LHCN-M2 (cell line): ENCODE measurements around the gene PLD4. TPM values are rescaled to one million over a fixed set of nuclear protein-coding genes. Genes with fewer than 3 reads are reported as not detected.
"Not testable (repeated sequence)": the region's sequence is repeated elsewhere in the genome, so short reads cannot be mapped to it uniquely, and the experiment has no call there.

ENCODE experiments used
- DNase-seq: peaks from one replicate; pipeline ENCODE4 v3.0.0-alpha.2; 2012; ENCODE audit warnings: low read depth
- total RNA-seq: library from RNA; depleted of rRNA; stranded (reverse); fragments of >200 nt; gene quantifications from 2 replicates; pipeline ENCODE4 v1.2.3, GENCODE V29; 2014

Gene PLD4
- total RNA-seq, 1 experiment from 2014 or later, result not detected

DNA sequence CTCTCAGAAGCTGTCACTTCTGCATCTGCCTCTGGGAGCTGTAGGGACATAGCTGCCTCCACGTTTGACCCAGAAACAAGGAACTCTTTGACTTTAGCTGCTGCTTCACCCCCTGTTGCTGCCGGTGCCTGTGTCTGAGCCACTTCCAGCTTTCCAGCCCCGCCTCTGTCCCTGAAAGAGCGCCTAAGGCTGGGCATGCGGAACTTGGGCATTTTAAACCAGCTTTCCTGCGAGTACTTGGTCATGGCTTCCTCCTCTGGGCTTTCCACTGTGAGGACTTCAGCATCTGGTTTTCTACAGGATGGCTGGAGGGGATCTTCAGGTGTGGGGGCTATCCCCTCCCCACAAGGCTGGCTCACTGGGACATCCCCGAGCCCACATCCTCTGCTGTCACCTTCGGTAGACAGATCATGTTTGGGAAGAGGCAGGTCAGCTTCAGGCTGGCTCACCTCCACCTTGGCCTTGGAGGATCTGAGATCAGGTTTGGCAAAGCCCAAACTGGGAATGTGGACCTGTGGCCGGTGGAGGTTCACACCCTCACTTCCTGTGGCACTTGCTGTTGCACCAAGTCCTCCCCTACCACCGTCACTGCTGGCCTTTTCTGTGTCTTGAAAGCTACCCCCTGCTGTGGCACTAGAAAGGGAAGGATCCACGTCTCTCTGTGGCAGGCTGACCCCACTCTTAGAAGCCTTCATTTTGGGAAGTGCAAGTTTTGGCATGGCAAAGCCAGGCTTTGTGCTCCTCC lies 15.2 kb downstream of the PLD4 start:
- no peak for DNase-seq

DNA sequence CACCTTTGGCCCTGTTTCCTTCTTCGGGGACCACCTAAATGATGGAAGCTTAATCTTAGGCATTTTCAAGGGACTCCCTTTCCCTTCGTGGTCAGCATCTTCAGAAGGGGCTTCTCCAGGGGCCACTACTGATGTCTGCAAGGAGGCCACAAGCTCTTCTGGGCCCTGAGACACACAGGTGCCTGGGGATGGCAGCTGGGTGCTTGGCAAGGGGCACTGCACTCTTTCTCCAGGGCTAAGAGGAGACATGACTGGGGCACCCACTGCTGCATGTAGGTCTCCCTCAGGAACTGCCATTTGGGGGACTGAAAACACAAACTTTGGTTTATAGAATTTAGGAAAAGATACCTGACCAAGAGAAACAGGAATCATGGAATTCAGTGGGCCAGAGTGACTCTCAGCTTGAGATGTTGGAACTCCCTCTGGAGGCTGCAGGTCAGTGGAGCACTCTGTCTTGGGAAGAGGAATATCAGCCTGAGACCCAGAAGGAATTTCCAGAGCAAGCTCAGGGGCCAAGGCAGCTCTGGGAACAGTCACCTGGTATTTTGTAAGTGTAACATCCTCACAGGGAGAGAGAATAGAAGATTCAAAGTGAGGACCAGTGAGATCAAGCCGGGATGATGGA lies 16.0 kb downstream of the PLD4 start:
- DNase-seq, result no peak

DNA sequence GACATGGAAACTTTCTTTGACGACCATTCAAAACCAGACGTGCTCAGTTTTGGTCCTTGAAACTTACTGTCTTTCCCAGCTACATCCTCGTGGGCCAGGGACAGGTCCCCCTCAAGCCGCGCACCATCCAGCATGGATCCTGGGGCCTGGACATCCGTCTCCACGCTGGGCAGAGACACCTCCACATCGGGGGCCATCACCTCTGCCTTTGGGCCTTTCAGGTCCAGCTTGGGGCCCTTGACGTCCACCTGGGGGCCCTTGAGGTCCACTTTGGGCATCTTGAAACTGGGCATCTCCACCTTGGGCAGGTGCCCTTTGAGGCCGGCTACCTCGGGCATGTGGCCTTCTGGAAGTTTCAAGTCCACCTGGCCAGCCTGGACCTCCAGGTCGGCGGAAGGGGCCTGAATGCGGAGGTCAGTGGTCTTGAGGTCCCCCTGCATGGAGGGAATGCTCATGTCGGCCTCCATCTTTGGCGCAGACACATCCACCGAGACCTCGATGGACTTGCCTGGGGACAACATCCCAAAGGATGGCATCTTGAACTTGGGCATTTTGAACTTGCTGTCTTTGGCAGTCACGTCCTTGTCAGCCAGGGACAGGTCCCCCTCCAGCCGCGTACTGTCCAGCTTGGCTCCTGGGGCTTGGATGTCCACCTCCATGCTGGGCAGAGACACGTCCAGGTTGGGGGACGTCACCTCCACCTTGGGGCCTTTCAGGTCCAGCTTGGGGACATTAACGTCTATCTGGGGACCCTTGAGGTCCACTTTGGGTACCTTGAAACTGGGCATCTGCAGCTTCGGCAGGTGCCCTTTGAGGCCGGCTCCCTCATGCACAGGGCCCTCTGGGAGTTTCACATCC lies 17.1 kb downstream of the PLD4 start:
- no peak for DNase-seq

DNA sequence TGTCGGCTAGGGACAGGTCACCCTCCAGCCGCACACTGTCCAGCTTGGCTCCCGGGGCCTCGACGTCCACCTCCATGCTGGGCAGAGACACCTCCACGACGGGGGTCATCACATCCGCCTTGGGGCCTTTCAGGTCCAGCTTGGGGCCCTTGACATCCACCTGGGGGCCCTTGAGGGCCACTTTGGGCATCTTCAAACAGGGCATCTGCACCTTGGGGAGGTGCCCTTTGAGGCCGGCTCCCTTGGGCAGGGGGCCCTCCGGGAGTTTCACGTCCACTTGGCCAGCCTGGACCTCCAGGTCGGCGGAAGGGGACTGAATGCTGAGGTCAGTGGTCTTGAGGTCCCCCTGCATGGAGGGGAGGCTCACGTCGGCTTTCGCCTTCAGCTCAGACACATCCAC lies 17.9 kb downstream of the PLD4 start:
- DNase-seq, result no peak

DNA sequence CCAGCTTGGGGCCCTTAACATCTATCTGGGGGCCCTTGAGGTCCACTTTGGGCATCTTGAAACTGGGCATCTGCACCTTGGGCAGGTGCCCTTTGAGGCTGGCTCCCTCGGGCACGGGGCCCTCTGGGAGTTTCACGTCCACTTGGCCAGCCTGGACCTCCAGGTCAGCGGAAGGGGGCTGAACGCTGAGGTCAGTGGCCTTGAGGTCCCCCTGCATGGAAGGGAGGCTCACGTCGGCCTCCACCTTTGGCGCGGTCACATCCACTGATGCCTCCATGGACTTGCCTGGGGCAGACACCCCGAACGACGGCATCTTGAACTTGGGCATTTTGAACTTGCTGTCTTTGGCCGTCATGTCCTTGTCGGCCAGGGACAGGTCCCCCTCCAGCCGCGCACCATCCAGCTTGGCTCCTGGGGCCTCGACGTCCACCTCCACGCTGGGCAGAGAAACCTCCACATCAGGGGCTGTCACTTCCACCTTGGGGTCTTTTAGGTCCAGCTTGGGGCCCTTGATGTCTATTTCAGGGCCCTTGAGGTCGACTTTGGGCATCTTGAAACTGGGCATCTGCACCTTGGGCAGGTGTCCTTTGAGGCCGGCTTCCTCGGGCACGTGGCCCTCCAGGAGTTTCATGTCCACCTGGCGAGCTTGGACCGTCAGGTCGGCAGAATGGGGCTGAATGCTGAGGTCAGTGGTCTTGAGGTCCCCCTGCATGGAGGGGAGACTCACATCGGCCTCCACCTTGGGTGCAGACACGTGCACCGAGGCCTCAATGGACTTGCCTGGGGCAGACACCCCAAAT lies 18.7 kb downstream of the PLD4 start:
- DNase-seq, result not testable (repeated sequence)

DNA sequence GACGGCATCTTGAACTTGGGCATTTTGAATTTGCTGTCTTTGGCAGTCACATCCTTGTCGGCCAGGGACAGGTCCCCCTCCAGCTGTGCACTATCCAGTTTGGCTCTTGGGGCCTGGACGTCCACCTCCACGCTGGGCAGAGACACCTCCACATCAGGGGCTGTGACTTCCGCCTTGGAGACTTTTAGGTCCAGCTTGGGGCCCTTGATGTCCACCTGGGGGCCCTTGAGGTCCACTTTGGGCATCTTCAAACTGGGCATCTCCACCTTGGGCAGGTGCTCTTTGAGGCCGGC lies 19.3 kb downstream of the PLD4 start:
- not testable (repeated sequence) for DNase-seq

DNA sequence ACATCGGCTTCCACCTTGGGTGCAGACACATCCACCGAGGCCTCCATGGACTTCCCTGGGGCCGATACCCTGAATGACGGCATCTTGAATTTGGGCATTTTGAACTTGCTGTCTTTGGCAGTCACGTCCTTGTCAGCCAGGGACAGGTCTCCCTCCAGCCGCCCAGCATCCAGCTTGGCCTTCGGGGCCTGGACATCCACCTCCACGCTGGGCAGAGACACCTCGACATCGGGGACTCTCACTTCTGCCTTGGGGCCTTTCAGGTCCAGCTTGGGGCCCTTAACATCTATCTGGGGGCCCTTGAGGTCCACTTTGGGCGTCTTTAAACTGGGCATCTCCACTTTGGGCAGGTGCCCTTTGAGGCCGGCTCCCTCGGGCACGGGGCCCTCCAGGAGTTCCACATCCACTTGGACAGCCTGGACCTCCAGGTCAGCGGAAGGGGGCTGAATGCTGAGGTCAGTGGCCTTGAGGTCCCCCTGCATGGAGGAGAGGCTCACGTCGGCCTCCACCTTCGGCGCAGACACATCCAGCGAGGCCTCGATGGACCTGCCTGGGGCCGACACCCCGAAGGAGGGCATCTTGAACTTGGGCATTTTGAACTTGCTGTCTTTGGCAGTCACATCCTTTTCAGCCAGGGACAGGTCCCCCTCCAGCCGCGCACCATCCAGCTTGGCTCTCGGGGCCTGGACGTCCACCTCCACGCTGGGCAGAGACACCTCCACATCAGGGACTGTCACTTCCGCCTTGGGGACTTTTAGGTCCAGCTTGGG lies 19.9 kb downstream of the PLD4 start:
- DNase-seq, result not testable (repeated sequence)

DNA sequence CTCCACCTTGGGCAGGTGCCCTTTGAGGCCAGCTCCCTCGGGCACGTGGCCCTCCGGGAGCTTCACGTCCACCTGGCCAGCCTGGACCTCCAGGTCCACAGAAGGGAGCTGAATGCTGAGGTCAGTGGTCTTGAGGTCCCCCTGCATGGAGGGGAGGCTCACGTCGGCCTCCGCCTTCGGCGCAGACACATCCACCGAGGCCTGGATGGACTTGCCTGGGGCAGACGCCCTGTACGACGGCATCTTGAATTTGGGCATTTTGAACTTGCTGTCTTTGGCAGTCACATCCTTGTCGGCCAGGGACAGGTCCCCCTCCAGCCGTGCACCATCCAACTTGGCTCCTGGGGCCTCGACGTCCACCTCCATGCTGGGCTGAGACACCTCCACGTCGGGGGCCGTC lies 20.6 kb downstream of the PLD4 start:
- not testable (repeated sequence) for DNase-seq

DNA sequence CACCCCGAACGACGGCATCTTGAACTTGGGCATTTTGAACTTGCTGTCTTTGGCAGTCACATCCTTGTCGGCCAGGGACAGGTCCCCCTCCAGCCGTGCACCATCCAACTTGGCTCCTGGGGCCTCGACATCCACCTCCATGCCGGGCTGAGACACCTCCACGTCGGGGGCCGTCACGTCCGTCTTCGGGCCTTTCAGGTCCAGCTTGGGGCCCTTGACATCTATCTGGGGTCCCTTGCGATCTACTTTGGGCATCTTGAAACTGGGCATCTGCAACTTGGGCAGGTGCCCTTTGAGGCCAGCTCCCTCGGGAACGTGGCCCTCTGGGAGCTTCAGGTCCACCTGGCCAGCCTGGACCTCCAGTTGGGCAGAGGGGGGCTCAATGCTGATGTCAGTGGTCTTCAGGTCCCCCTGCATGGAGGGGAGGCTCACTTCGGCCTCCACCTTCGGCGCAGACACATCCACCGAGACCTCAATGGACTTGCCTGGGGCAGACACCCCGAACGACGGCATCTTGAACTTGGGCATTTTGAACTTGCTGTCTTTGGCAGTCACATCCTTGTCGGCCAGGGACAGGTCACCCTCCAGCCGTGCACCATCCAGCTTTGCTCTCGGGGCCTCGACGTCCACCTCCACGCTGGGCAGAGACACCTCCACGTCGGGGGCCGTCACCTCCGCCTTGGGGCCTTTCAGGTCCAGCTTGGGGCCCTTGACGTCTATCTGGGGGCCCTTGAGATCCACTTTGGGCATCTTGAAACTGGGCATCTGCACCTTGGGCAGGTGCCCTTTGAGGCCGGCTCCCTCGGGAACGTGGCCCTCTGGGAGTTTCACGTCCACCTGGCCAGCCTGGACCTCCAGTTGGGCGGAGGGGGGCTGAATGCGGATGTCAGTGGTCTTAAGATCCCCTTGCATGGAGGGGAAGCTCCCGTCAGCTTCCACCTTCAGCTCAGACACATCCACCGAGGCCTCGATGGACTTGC lies 21.6 kb downstream of the PLD4 start:
- not testable (repeated sequence) for DNase-seq

DNA sequence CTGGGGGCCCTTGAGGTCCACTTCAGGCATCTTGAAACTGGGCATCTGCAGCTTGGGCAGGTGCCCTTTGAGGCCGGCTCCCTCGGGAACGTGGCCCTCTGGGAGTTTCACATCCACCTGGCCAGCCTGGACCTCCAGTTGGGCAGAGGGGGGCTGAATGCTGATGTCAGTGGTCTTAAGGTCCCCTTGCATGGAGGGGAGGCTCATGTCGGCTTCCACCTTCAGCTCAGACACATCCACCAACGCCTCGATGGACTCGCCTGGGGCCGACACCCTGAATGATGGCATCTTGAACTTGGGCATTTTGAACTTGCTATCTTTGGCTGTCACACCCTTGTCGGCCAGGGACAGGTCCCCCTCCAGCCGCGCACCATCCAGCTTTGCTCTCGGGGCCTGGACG lies 22.5 kb downstream of the PLD4 start:
- not testable (repeated sequence) for DNase-seq

DNA sequence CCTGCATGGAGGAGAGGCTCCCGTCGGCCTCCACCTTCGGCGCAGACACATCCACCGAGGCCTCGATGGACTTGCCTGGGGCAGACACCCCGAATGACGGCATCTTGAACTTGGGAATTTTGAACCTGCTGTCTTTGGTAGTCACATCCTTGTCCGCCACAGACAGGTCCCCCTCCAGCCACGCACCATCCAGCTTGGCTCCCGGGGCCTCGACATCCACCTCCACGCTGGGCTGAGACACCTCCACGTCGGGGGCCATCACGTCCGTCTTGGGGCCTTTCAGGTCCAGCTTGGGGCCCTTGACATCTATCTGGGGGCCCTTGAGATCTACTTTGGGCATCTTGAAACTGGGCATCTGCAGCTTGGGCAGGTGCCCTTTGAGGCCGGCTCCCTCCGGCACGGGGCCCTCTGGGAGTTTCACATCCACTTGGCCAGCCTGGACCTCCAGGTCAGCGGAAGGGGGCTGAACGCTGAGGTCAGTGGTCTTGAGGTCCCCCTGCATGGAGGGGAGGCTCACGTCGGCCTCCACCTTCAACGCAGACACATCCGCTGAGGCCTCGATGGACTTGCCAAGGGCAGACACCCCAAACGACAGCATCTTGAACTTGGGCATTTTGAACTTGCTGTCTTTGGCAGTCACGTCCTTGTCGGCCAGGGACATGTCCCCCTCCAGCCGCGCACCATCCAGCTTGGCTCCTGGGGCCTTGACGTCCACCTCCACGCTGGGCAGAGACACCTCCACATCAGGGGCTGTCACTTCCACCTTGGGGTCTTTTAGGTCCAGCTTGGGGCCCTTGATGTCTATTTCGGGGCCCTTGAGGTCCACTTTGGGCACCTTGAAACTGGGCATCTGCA lies 23.4 kb downstream of the PLD4 start:
- DNase-seq, result not testable (repeated sequence)

DNA sequence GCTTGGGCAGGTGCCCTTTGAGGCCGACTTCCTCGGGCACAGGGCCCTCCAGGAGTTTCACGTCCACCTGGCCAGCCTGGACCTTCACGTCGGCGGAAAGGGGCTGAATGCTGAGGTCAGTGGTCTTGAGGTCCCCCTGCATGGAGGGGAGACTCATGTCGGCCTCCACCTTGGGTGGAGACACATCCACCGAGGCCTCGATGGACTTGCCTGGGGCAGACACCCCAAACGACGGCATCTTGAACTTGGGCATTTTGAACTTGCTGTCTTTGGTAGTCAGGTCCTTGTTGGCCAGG lies 24.0 kb downstream of the PLD4 start:
- DNase-seq, result no peak

DNA sequence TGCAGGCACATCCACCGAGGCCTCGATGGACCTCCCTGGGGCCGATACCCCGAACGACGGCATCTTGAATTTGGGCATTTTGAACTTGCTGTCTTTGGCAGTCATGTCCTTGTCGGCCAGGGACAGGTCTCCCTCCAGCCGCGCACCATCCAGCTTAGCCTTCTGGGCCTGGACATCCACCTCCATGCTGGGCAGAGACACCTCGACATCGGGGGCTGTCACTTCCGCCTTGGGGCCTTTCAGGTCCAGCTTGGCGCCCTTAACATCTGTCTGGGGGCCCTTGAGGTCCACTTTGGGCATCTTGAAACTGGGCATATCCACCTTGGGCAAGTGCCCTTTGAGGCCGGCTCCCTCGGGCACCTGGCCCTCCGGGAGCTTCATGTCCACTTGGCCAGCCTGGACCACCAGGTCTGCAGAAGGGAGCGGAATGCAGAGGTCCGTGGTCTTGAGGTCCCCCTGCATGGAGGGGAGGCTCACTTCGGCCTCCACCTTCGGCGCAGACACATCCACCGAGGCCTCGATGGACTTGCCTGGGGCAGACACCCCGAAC lies 24.8 kb downstream of the PLD4 start:
- DNase-seq, result not testable (repeated sequence)

DNA sequence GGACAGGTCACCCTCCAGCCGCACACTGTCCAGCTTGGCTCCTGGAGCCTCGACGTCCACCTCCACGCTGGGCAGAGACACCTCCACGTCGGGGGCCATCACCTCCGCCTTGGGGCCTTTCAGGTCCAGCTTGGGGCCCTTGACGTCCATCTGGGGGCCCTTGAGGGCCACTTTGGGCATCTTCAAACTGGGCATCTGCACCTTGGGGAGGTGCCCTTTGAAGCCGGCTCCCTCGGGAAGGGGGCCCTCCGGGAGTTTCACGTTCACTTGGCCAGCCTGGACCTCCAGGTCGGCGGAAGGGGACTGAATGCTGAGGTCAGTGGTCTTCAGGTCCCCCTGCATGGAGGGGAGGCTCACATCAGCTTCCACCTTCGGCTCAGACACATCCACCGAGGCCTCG lies 25.3 kb downstream of the PLD4 start:
- no peak for DNase-seq

DNA sequence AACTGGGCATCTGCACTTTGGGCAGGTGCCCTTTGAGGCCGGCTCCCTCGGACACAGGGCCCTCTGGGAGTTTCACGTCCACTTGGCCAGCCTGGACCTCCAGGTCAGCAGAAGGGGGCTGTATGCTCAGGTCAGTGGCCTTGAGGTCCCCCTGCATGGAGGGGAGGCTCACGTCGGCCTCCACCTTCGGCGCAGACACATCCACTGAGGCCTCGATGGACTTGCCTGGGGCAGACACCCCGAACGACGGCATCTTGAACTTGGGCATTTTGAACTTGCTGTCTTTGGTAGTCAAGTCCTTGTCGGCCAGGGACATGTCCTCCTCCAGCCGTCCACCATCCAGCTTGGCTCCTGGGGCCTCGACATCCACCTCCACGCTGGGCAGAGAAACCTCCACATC lies 26.0 kb downstream of the PLD4 start:
- DNase-seq, result not testable (repeated sequence)

DNA sequence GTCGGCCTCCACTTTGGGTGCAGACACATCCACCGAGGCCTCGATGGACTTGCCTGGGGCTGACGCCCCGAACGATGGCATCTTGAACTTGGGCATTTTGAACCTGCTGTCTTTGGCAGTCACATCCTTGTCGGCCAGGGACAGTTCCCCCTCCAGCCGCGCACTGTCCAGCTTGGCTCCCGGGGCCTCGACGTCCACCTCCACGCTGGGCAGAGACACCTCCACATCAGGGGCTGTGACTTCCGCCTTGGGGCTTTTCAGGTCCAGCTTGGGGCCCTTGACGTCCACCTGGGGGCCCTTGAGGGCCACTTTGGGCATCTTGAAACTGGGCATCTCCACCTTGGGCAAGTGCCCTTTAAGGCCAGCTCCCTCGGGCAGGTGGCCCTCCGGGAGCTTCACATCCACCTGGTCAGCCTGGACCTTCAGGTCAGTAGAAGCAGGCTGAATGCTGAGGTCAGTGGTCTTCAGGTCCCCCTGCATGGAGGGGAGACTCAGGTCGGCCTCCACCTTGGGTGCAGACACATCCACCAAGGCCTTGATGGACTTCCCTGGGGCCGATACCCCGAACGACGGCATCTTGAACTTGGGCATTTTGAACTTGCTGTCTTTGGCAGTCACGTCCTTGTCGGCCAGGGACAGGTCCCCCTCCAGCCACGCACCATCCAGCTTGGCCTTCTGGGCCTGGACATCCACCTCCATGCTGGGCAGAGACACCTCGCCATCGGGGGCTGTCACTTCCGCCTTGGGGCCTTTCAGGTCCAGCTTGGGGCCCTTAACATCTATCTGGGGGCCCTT lies 27.4 kb downstream of the PLD4 start:
- not testable (repeated sequence) for DNase-seq

DNA sequence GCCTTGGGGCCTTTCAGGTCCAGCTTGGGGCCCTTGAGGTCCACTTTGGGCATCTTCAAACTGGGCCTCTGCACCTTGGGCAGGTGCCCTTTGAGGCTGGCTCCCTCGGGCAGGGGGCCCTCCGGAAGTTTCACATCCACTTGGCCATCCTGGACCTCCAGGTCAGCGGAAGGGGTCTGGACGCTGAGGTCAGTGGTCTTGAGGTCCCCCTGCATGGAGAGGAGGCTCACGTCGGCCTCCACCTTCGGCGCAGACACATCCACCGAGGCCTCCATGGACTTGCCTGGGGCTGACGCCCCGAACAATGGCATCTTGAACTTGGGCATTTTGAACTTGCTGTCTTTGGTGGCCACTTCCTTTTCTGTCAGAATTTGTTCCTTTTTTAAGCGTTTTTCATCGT lies 28.4 kb downstream of the PLD4 start:
- DNase-seq, result no peak
